ENCODE data around the gene ACSF3. TPM values are rescaled to one million over a fixed set of nuclear protein-coding genes. Genes with fewer than 3 reads are reported as not detected.

ACSF3 gene
- total and polyA plus RNA-seq, 2 of the 4 experiments (the other 2 are of a cell fraction) = 9.5 to 14.2 TPM

DNA sequence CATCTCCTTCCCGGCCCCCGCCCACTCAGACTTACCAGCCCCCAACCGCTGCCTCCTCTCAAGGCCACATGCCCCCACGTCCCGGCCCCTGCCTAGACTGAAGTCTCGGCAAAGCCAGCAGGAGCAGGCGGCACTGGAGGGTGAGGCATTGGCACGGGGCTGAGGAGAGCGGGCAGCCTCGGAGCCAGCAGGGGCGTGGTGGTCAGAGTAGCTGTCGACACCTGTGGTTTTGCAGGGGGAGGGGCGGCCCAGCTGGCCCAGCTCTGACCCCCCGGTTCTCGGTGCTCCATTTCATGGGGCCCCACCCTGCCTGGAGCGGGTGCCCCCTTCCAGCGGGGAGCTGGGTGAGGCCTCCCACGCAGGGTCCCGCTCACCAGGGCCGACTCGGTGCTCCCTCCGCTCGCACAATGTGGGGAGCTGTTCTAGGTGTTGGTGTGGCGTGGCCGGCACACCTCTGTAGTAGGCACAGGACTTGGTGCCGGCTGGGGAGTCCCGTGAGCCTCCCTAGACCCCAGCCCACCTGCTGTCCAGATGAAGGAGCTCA is 82.6 kb downstream of the ACSF3 start:
- Histone ChIP-seq H3K9me1 (ENCODE audit: insufficient read depth, low read length) (no peaks in the 10 kb centered on the region), H3K14ac (replicated peaks; ENCODE audit: low read depth, low read length) (no peak overlapping the region), H2AK5ac (ENCODE audit: low read depth, low read length) (no peak overlapping the region), H3K4me3 (ENCODE audit: insufficient read depth, low read depth, low read length) (no peak overlapping the region), H3K18ac (ENCODE audit: low read depth, low read length) (no peak overlapping the region), H2BK120ac (ENCODE audit: low read depth, low read length) (no peak overlapping the region), H3K23ac (ENCODE audit: low read depth, low read length) (no peak overlapping the region), H2AFZ (replicated peaks; ENCODE audit: low read length, poor library complexity) (no peak overlapping the region), H3K4ac (ENCODE audit: low read depth, low read length) (no peak overlapping the region), H4K20me1 (ENCODE audit: insufficient read depth, low read length) (no peaks in the 10 kb centered on the region; the same call in 1 of the 2 replicates), H4K5ac (ENCODE audit: low read depth, low read length) (no peak overlapping the region), H3K56ac (ENCODE audit: extremely low read depth, insufficient read depth, low read length) (no peak overlapping the region), H4K8ac (ENCODE audit: low read depth in 2 of 2, low read length in 2 of 2) (no peak overlapping the region), H3K4me1 (ENCODE audit: control insufficient read depth, insufficient read depth, low read length) (no peaks in the 10 kb centered on the region), H2BK15ac (ENCODE audit: low read depth, low read length) (no peak overlapping the region), H3K79me1 (ENCODE audit: low read depth in 1 of 2, low read length in 2 of 2) (no peaks in the 10 kb centered on the region), H3K27ac (ENCODE audit: insufficient read depth, low read length) (no peak overlapping the region), H3K9me3 (ENCODE audit: control insufficient read depth, insufficient read depth, low read length) (no peaks in the 10 kb centered on the region), H4K91ac (ENCODE audit: insufficient read depth, low read depth, low read length) (no peak overlapping the region), H2BK5ac (ENCODE audit: low read depth, low read length, poor library complexity, severe bottlenecking) (no peak overlapping the region), H2BK20ac (ENCODE audit: low read depth, low read length) (no peak overlapping the region), H3K27me3 (ENCODE audit: control insufficient read depth, insufficient read depth, low read length) (peaks cover 53% of the 10 kb centered on the region), H3K4me2 (ENCODE audit: low read depth, low read length) (no peak overlapping the region), H3K36me3 (ENCODE audit: control insufficient read depth, insufficient read depth, low read length) (no peaks in the 10 kb centered on the region), H3K9ac (ENCODE audit: low read depth, low read length) (no peak overlapping the region), H2AK9ac (replicated peaks; ENCODE audit: low read depth, low read length, poor library complexity) (no peak overlapping the region)
- in situ Hi-C loops (cut with MboI; ENCODE audit: low sequenced_read_pairs) = no loop called here
- DNase-seq (no peak), ATAC-seq (ENCODE audit: low read depth) (no peak)
- TF ChIP-seq FOS (IDR thresholded peaks at IDR 0.05; ENCODE audit: low read depth, low read length) (no peak), BHLHE40 (IDR thresholded peaks at IDR 0.05; ENCODE audit: low read depth, low read length) (no peak), MAZ (IDR thresholded peaks at IDR 0.05; ENCODE audit: borderline replicate concordance, low read depth, low read length) (no peak), POLR2A (IDR thresholded peaks at IDR 0.05; ENCODE audit: low read depth, low read length) (no peak), MAFK (IDR thresholded peaks at IDR 0.05; ENCODE audit: low read depth, low read length) (no peak), SMC3 (IDR thresholded peaks at IDR 0.05; ENCODE audit: low read depth, low read length) (no peak), RAD21 (IDR thresholded peaks at IDR 0.05; ENCODE audit: low read length) (no peak), CEBPB (IDR thresholded peaks at IDR 0.05; ENCODE audit: low read depth, low read length) (no peak)
- no TSS peak for BruUV-seq (replicated peaks)
- 75% methylated on average over 2 of the region's 27 CpGs; no CpG with 5 or more reads in 1 of the 2 experiments for WGBS, 2 experiments (ENCODE audit: extremely low coverage in 2 of 2, insufficient read length in 1 of 2)
- intact Hi-C loops (cut with micrococcal nuclease) = no loop called here
- CTCF ChIA-PET = no interaction called here
- POLR2A ChIA-PET (ENCODE audit: unreplicated experiment) = no interaction called here
- dilution Hi-C loops (cut with HindIII; ENCODE audit: low sequenced_read_pairs, unreplicated experiment) = no loop called here
